Activated CD4-positive, alpha-beta T cell treated with anti-CD3 and anti-CD28 coated beads, Interleukin-2, amount 50 U/mL, for 1 hour (primary cell): ENCODE measurements around the gene NRARP.
"Not testable (repeated sequence)": the region's sequence is repeated elsewhere in the genome, so short reads cannot be mapped to it uniquely, and the experiment has no call there.

Experiments
- DNase-seq: peaks from one replicate; pipeline ENCODE4 v3.0.0-alpha.2; 2020

The NRARP gene, protein sequence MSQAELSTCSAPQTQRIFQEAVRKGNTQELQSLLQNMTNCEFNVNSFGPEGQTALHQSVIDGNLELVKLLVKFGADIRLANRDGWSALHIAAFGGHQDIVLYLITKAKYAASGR

DNA sequence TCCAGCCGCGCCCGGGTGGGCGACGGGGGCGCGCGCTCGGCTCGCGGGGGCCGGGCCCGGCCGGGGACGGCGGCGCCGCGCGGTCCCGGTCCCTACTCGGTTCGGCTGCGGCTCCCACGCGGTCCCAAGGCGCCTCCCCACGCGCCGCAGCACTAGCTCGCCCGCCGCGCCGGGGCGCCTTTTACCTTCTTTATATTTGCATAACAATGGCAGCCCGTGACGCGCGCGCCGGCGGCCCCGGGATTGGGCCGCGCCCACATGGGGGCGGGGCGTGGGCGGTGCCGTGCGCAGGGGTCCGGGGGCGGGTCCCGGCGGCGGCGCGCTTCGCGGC is at the start of gene NRARP:
NRARP (minus strand) TSS at position 154 of the 331 bp plus-strand sequence. CDS start 343 bp downstream, outside the sequence.
- peak; percentile 92 for DNase-seq

DNA sequence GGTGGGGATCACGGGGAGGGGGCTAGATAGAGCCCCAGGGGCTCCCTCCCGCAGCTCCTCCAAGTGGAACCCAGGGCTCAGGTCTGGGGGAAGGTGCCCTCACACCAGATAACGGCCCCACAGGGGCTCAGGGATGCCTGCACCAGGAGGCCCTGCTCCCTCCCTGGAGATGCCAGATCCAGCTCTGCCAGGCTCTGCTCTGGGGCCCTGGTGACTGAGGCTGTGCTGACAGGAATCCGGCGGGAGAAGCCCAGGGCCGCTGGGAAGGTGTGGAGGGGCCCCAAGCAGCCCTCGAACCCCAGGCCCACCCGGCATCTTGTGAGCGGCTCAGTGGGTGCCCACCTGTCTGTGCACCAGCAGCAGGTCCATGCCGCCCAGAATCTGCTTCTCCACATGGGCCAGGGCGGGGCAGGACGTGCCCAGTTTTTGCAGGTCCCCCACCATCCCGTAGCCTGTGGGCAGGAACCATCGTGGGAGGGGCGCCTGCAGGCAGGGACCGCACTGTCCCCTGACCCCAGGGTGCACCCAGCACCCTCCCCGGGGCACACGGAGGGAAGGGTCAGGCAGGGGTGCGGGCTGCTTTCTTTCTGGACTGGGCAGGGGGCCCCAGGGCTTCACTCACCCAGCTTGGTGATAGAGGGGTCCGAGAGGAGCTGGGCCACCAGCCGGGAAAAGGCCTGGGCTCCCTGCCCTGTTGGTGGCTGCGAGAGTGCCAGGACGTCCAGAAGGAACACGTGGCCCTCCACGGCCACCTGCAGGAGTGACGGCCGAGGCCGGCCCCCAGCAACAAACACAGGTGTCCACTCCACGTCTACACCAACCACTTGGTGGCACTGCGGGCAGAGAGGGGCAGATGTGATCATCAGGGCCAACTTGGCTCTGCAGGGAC is 48.9 kb upstream of the NRARP start:
- no peak for DNase-seq

DNA sequence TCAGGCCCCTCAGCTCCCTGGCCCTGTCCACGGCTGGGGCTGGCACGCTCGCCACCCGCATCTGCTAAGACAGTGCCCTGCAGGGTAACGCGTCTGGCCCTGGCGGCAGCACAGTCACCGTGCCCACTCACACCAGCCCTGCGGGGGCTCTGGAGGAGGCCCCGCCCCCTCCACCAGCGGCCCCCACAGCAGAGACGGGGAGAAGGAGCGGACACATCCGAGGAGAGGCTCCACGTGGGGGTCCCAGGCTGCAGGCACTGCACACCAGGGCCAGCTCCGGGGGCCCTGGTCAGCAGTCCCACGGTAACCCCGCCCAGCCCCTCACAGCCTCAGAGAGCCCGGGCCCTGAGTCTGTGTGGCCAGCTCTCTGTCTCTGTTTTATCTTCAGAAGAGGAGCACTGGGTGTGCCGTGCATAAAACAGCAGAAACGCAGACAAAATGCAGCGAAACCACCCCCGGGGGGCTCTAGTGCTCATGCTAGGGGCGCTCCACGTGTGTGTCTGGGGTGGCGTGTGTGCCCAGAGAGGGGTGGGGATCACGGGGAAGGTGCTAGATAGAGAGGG is 47.5 kb upstream of the NRARP start:
- DNase-seq, result no peak

DNA sequence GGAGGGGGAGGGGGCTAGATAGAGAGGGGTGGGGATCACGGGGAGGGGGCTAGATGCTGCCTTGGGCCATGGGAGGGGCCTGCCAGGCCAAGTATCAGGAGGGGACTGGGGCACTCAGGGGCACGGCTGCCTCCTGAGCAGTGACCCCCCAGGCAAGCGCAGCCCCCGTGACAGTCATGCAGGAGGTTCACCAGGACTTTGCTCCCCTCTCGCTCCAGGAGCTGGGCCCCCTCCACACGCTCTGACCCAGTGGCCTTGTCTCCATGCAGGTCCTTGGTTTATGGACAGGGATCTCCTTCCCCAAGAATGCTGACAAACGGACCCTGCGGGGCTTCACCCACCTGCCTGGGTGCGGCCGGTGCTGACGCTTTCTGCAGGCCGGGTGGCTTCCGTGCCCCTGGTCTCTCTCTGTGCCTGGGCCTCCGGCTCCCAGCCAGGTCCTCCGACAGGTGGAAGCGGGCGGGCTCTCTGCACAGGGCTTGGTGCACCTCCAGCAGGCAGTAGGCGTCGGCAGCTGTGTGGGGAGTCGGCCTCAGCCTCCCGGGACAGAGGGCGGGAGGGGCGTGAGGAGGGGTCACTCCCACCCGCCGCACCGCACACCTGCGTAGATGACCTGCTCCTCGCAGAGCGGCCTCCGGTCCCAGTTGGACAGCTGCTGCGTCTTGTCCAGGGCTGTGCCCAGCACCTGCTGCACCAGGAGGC is 46.8 kb upstream of the NRARP start:
- no peak for DNase-seq

DNA sequence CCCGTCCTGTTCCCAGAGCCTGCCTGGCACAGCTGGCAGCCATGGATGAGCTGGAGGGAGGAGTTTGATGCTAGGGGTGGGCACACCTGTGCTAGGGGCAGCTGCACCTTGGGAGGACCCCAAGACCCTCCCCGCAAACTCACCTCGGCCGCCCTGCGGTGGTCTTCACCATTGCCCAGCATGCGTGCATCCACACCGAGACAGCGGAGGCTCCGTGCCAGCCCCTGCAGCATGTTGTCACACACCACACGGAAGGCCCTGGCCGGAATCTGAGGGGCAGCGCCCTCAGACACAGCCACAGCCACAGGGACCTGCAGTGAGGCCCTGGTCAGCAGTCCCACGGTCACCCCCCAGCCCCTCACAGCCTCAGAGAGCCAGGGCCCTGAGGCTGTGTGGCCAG is 45.9 kb upstream of the NRARP start:
- no peak for DNase-seq

DNA sequence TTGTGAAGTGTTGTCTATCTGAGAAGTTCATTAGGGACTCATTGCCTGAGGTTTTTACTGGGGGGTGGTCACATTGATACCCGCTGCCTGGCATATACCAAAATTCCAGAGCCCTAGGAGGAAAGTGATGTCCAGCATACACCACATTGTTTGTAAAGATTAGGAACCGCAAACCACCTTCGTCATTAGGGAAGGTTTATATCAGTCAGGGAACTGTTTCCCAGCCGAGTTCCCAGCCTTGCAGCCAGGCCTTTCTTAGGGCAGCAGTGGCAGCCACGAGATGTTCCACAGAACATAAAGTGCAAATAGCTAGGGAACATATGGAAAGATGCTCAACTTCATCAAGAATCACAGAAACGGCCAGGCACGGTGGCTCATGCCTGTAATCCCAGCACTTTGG is 40.4 kb upstream of the NRARP start:
- DNase-seq, result no peak

DNA sequence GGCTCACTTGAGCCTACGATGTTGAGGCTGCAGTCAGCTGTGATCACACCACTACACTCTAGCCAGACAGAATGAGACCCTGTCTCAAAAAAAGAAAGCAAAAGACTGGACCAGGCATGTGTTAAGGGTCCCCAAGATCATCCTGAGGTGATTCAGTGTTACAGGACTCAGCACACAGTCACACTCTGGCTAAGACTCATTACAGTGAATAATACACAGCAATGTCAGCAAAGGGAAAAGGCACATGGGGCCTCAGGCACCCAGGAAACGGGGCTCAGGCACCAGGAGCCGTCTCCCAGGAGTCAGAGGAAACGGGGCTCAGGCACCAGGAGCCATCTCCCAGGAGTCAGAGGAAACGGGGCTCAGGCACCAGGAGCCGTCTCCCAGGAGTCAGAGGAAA is 39.2 kb upstream of the NRARP start:
- no peak for DNase-seq

DNA sequence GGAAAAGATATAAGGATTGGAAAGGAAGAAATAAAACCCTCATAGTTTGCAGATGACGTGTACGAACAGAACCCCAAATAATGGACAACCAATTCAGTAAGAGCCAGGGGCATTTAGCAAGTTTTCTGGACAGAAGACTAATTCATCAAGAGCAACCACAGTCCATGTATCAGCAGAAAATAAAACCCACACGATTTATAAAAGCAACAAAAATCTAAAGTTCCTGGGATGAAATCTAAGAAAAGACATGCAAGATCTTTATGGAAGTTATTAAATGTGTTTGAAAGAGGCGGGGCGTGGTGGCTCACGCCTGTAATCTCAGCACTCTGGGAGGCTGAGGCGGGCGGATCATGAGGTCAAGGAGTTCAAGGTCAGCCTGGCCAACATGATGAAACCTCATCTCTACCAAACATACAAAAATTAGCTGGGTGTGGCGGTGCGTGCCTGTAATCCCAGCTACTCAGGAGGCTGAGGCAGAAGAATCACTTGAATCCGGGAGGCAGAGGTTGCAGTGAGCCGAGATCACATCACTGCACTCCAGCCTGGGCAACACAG is 37.9 kb upstream of the NRARP start:
- DNase-seq, result not testable (repeated sequence)

DNA sequence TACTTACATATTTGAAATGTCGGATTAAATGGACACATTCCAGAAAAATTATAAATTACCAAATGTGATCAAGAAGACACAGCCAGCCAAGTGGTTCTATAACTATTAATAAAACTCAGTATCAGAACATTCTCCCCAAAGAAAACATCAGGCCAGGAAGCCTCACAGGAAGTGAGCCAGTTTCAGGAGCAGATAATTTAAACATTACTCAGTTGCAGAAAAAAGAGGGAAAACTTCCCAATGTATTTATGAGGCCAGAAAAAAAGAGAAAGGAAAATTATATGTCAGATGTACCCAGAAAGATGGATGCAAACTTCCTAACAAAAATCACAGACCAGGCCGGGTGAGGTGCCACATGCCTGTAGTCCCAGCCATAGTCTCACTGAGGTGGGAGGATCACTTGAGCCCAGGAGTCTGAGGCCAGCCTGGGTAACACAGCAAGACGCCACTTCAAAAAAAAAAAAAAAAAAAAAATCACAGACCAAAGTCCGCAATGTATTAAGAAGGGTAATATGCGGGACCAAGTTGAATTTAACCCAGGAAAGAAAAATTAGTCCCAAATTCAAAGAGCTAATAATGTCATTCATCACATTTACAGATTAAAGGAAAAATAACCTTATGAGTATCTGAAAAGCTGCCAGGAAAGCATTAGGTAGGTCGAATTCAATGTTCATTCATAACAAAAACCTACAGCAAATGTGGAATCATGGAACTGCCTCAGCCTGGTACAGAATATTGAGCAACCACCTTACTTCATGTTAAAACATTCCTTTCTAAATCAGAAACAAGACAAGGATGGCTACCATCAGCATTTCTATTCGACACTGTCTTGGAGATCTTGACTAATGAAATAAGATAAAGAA is 37.2 kb upstream of the NRARP start:
- DNase-seq, result no peak

DNA sequence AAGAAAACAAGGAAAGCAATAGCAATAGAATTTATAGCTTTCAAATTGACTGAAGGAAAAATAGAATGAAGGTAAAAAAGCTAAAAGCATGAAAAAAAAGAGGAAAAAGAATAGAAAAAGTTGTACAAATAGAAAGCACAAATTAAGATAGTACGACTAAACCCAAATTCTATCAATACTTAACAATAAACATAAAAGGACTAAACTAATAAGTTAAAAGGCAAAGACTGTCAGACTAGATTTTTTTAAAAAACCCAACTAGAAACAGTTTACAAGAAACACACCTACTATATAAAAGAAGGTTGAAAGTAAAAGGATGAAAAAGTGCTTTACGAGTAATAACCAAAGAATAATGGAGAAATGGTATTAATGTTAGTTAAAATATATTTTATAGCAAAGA is 34.7 kb upstream of the NRARP start:
- no peak for DNase-seq

DNA sequence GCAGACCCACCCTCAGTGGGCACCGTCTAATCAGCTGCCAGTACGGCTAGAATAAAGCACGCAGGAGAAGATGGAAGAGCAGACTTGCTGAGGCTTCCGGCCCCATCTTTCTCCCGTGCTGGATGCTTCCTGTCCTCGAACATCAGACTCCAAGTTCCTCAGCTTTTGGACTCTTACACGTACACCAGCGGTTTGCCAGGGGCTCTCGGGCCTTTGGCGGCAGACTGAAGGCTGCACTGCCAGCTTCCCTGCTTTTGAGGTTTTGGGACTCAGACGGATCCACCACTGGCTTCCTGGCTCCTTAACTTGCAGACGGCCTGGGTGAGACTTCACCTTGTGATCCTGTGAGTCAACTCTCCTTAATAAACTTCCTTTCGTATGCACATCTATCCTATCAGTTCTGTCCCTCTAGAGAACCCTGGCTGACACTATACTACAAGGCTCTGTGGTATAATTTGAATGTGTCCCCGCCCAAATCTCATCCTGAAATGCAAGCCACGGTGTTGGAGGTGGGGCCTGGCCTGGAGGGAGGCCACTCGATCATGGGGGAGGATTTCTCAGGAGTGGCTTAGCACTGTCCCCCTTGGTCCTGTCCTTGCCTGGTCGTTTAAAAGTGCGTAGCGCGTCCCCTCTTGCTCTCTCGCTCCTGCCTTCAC is 31.1 kb upstream of the NRARP start:
- no peak for DNase-seq

DNA sequence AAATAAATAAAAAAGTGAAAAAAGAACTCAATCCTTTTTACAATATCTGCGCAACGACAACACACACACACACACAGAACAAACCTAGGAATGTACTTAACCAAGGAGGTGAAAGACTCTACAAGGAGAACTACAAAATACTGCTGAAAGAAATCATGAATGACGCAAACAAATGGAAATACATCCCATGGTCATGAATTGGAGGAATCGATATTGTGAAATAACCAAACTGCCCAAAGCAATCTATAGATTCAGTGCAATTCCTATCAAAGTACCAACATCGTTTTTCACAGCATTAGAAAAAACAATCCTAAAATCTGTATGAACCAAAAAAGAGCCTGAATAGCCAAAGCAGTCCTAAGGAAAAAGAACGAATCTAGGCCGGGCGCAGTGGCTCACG is 29.9 kb upstream of the NRARP start:
- no peak for DNase-seq

DNA sequence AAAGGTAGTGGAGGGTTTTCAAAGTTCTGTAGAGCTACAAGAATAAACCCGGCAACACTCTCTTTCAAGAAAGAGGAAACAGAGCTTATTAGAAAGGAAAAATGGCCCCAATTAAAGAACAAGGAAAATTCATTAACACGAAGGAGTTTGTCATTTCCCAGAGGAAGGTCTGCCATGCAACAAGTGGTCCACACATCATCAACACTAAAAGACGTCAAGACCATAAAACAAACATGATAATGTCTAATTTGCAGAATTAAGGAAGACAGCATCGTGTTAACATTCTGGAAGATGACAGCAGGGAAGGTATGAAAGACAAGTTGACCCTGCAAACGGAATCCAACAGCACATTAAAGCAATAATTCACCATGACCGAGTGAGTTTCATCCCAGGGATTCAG is 28.6 kb upstream of the NRARP start:
- DNase-seq, result no peak

DNA sequence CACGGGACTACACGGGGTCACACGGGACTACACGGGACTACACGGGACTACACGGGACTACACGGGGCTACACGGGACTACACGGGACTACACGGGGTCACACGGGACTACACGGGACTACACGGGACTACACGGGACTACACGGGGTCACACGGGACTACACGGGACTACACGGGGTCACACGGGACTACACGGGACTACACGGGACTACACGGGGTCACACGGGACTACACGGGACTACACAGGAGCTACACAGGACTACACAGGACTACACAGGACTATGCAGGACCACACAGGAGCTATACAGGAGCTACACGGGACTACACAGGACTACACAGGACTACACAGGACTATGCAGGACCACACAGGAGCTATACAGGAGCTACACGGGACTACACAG is 27.5 kb upstream of the NRARP start:
- DNase-seq, result not testable (repeated sequence)

DNA sequence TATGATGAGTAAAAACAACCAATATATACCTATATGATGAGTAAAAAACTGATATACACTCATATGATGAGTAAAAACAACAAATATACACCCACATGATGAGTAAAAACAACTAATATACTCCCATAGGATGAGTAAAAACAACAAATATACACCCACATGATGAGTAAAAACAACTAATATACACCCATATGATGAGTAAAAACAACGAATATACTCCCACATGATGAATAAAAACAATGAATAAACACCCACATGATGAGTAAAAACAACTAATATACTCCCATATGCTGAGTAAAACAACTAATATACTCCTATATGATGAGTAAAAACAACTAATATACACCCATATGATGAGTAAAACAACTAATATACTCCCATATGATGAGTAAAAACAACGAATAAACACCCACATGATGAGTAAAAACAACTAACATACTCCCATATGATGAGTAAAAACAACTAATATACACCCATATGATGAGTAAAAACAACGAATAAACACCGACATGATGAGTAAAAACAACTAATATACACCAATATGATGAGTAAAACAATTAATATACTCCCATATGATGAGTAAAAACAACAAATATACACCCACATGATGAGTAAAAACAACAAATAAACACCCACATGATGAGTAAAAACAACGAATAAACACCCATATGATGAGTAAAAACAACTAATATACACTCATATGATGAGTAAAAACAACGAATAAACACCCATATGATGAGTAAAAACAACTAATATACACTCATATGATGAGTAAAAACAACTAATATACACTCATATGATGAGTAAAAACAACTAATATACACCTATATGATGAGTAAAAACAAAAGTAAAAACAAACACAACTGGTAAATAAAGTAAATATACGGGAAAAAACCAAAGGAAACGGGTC is 25.8 kb upstream of the NRARP start:
- not testable (repeated sequence) for DNase-seq

DNA sequence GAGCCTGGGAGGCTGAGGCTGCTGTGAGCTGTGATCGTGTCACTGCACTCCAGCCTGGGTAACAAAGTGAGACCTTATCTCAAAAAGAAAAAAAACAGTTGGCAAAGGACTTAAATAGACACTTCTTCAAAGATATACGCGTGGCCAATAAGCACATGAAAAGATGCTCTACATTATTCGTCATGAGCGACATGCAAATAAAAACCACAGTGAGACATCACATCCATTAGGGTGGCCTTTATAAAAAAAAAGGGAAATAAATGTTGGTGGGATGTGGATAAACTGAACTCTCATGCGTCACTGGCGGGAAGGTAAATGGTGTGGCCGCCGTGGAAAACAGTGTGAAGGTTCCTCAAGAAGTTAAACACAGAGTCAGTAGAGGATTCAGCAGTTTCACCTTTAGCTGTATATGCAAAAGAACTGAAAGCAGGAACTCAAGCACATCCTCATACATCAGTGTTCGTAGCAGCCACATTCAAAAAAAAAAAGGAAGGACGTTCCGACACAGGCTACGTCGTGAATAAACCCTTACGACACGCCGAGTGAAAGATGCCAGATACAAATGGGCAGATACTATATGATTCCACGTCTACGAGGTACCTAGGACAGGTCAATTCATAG is 24.5 kb upstream of the NRARP start:
- DNase-seq, result no peak

DNA sequence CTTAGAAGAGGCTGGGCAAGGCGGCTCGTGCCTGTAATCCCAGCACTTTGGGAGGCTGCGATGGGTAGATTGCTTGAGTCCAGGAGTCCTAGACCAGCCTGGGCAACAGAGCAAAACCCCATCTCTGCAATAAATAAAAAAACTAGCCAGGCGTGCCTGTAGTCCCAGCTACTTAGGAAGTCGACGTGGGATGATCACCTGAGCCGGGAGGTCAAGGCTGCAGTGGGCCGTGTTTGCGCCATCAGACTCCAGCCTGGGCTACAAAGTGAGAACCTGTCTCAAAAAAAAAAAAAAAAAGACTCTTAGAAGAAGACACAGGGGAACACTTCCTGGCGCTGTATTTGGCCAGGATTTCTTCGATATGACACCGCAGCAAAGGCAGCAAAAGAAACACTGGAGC is 23.7 kb upstream of the NRARP start:
- no peak for DNase-seq

DNA sequence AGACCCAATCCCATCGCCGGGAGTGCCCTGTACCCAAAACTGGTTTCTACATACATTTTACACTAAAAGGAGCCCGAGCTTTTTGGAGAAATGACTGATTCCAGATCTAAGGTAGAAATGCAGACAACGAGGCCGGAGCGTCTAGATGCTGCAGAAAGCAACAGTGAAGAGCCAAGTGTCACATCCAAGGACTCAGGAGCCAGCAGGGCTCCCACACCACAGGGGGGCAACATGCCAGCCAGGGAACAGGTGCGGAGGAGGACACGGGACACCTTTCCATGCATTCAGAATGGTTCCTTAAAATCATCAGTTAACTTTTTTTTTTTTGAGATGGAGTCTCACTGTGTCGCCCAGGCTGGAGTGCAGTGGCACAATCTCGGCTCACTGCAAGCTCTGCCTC is 23.1 kb upstream of the NRARP start:
- no peak for DNase-seq

DNA sequence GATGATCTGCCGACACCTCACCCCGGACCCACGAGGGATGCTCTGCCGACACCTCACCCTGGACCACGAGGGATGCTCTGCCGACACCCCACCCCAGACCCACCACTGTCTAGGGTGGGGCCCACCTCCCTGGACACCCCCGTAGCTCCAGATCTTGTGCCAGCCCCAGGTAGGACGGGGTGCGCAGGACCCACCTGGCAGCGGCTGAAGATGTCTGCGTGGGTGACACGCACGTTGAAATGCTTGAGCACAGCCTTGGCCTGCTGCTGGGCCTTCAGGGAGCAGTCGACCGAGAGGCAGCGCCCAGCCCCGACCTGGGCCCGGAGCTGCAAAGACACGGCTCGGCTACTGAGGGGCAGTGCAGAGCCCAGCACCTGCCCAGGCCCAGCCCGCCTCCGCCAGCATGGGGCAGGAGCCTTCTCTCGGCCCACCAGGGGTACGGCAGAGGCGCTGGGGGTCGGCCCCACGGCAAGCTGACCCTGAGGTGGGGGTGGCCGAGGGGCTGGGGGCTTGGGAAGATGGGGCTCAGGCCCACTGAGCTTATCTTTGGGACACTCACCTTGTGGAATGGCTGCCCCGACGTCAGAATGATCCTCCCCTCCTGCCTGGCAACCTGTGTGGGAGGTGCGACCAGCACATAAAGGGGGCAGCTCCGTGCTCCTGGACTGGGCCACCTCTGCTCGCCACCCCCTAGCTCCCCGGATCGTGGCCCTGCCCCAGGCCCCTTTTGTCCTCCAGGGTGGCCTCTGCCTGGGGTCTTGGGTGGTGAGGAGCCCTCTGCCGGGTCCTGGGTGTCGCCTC is 21.7 kb upstream of the NRARP start:
- DNase-seq, result no peak
